Measurements from ENCODE around the gene ANKRD13B.

Gene ANKRD13B

DNA sequence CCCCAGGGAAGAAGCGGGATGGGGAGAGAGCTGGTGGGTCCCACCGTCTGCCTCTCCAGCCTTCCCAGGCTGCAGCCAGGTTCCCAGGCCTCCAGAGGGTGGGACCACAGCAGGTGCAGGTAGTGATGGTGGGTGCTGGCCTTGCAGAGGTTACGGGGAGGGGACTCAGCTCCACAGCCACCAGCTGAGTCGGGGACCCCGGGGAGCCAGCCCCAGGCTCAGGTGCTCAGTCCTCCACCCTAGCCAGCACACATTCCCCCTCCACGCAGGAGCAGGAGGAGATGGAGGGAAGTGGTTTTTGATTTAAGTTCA lies 19.4 kb upstream of the ANKRD13B start:
- FAIRE-seq (no peak), DNase-seq (ENCODE audit: insufficient read length, low spot score) (no peak)

GRCh38 chr17:29573871-29574731 lies 18.8 kb upstream of the ANKRD13B start:
- FAIRE-seq (no peak), DNase-seq (ENCODE audit: insufficient read length, low spot score) (no peak)
- no peak for TF ChIP-seq POLR2A (IDR thresholded peaks at IDR 0.05; ENCODE audit: low read depth, low read length)

More for the DNA sequence above, 19.4 kb upstream of the ANKRD13B start:
- no peak for TF ChIP-seq POLR2A (IDR thresholded peaks at IDR 0.05; ENCODE audit: low read depth, low read length)

DNA sequence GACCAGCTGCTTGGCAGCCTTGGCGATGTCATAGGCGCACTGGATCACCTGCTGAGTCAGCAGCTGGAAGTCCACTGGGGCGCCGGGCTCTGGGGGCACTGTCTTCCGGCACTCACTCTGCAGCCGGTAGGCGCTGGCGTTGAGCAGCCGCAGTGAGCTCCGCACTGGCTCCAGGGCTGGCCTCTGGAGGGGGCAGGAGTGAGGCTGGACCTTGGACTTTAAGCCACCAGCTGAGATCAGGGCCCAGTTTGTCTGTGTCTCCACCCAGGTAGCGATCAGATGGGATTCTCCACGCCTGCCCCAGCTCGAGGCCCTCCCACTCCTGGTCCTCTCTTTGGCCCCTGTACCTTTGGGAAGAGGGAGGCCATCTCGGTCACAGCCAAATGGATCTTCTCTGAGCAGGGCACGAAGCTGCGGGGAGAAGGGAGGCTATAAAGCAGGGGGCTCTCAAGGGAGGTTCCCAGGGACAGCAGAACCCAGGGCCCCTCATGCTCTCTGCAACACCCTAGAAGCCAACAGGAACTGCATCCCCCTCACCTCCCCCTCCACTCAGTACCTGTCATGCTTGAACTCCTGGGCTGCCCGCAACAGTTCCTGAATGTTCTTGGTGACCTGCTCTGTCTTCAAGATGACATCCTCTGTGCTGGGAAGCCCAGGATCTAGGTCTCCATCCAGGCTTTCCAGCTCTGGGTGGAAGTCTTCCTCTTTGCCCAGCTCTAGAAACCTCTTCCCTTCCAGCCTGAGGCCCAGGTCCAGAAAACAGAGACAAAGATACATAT lies 18.0 kb upstream of the ANKRD13B start:
- TF ChIP-seq POLR2A (IDR thresholded peaks at IDR 0.05; ENCODE audit: low read depth, low read length): no peak
- no peak for DNase-seq (ENCODE audit: insufficient read length, low spot score)

DNA sequence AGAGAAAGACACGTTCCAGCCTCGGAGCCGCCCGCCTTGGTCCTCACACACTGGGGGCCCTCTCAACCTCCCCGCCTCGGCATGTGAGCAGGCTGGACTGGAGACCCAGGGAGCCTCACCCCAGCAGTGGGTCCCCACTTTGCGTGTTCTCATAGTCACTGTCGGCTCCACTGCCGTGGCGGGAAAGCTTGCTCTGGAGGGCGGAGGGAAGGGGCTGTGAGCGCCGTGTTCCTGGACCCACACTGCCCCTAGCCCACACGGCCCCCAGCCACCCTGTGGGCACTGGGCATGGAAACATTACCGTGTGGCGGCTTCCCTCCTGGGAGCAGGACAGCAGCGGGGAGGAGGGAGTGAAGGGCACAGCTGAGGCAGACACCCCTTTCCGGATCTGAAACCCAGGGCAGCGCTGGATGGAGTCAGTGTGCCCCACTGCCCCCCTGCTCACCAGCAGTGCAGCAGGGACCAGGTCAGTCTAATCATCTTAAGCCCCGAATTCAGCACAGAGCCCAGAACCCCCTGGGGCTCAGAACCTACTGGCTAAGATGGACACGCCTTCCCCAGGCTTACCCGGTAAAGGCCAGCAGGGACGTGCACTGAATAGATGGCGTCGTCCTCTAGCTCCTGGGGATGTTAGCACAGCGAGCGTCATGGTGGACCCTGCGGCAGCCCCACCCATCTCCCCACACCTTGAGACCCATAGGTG lies 17.3 kb upstream of the ANKRD13B start:
- DNase-seq (ENCODE audit: insufficient read length, low spot score) (no peak), FAIRE-seq (no peak)
- TF ChIP-seq POLR2A (IDR thresholded peaks at IDR 0.05; ENCODE audit: low read depth, low read length): no peak

More for the DNA sequence above, 18.0 kb upstream of the ANKRD13B start:
- no peak for FAIRE-seq

- FAIRE-seq: no peak
- no peak for TF ChIP-seq POLR2A (IDR thresholded peaks at IDR 0.05; ENCODE audit: low read depth, low read length)
These were observed 16.5 kb upstream of the ANKRD13B start for GRCh38 chr17:29576214-29577000.

GRCh38 chr17:29577001-29577370 lies 15.9 kb upstream of the ANKRD13B start:
- no peak for FAIRE-seq
- no peak for DNase-seq (ENCODE audit: insufficient read length, low spot score)
- TF ChIP-seq POLR2A (IDR thresholded peaks at IDR 0.05; ENCODE audit: low read depth, low read length): no peak

More at GRCh38 chr17:29576214-29577000, 16.5 kb upstream of the ANKRD13B start:
- no peak for DNase-seq (ENCODE audit: insufficient read length, low spot score)

- no peak for DNase-seq (ENCODE audit: insufficient read length, low spot score)
- no peak for TF ChIP-seq POLR2A (IDR thresholded peaks at IDR 0.05; ENCODE audit: low read depth, low read length)
- no peak for FAIRE-seq
These were observed 15.3 kb upstream of the ANKRD13B start for GRCh38 chr17:29577385-29578211.

GRCh38 chr17:29578626-29579485 lies 14.1 kb upstream of the ANKRD13B start:
- no peak for TF ChIP-seq POLR2A (IDR thresholded peaks at IDR 0.05; ENCODE audit: low read depth, low read length)
- no peak for DNase-seq (ENCODE audit: insufficient read length, low spot score)
- FAIRE-seq: no peak

GRCh38 chr17:29579866-29580771 lies 12.8 kb upstream of the ANKRD13B start:
- TF ChIP-seq POLR2A (IDR thresholded peaks at IDR 0.05; ENCODE audit: low read depth, low read length): no peak
- DNase-seq (ENCODE audit: insufficient read length, low spot score): peak; percentile 79
- FAIRE-seq: no peak

DNA sequence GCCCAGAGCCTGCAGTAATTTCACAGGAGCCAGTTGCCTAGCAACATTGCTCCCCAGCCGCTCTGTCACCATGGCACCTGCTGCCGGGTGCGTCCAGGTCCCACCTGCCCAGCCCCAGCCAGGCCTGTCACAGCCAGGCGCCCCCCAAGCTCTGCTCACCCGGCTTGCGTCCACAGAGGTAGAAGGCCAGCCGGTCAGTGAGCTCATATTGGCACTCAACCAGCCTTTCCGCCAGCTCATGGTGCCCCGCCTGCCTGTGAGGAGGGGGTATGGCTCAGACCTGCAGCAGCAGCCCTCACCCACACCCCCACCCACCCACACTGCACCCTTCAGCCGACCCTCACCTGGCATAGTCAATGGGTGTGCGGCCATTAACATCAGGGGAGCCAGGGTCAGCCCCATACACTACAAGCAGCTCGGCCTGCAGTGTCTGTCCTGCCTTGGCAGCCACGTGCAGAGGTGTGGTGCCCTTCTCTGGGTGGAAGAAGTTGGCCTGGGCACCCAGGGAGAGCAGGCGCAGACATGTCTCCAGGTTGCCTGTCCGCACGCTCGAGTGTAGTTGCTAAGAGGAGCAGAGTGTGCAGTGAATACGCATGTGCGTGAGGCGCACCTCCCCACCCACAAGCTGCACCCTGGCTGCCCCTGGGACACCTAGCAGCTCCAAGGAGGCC lies 11.2 kb upstream of the ANKRD13B start:
- no peak for DNase-seq (ENCODE audit: insufficient read length, low spot score)
- FAIRE-seq: no peak
- no peak for TF ChIP-seq POLR2A (IDR thresholded peaks at IDR 0.05; ENCODE audit: low read depth, low read length)
